ENCODE data around the gene ZSCAN31.
"Not testable (repeated sequence)": the region's sequence is repeated elsewhere in the genome, so short reads cannot be mapped to it uniquely, and the experiment has no call there.

Gene ZSCAN31

GRCh38 chr6:28335564-28336283 lies at the start of gene ZSCAN31:
ZSCAN31 (minus strand) TSS chr6:28336148; CDS start chr6:28329683, 6,465 bp downstream.
- DNase-seq (ENCODE audit: low read depth in 2 of 2), result peak; percentile 57 to 61

DNA sequence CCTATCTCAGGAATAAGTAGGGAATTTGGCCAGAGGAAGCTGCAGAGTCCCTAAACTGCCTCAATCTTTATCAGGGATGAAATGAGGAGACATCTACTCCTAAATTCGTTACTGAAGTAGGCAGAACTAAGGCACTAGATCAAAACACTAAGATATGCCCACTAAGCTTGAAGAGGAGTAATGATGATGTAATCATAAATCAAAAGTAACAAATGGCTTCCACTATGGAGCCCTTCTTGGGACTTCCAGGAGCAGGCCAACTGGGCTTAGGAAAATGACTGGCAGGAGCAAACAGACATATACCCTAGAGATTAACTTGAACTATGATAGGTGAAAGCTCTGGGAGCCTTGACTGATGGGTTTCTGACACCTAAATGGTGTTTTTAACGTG lies 48.2 kb upstream of the ZSCAN31 start:
- no peak for DNase-seq (ENCODE audit: low read depth in 2 of 2)

DNA sequence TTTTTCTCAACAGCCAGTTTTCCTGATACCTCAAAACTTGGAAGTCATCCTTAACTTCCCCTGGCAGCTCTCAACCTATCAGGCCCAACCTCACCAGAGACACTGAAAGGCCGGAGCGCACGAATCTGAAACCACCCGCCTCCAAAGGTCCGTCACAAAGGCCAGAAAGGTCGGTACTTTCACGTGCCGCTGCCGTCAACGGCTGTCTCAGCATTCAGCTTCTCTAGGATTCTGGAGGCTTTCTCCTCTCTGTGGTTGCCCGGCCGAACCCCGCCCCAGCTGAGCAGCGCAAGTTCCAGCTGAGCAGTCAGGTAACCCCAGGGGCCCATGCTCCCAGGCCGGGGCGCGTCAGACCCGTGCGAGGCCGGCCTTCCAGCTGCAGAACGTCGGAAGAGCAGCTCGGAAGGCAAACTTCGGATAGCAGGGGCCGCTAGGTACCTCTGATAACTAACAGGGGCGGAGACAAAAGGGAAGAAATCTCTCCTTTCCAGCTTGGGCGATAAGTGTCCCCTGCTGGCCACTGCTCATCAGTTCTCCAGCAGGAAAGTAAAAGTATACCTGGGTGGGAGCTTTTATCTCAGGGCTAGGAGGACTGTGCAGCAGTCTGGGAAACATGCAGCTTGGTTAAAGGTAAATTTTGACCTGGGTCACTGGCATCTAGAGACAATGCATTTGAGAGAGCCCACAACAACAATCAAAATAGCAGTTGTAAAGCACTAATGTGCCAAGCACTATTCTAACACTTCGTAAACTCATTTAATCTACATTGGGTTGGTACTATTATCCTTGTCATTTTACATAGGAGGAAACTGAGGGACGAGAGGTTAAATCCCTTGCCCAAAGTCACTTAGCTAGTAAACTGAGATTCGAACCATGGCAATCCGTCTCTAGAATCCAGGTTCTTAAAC lies 47.5 kb upstream of the ZSCAN31 start:
- DNase-seq (ENCODE audit: low read depth in 2 of 2), result peak in 1 of 2 donors; percentile 19

DNA sequence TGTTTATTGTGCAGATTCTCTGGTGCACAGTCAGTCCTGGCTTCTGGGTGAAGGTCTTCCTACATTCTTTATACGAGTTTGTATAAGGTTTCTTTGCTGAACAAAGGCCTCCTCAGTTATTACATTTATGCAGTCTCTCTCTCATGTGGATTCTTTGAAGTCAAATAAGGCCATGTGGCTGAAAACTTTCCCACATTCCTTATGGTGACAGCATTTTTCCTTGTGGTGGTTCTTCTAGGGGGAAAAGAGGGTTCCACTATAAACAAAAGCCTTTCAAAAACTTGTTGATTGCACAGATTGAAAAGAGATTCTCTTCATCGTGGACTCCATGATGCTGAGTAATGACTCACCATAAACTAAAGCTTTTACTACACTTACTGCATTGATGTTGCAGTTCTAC lies 44.4 kb upstream of the ZSCAN31 start:
- DNase-seq (ENCODE audit: low read depth in 2 of 2), result no peak

- no peak for DNase-seq (ENCODE audit: low read depth in 2 of 2)
Measured at GRCh38 chr6:28378644-28379043, 42.7 kb upstream of the ZSCAN31 start.

DNA sequence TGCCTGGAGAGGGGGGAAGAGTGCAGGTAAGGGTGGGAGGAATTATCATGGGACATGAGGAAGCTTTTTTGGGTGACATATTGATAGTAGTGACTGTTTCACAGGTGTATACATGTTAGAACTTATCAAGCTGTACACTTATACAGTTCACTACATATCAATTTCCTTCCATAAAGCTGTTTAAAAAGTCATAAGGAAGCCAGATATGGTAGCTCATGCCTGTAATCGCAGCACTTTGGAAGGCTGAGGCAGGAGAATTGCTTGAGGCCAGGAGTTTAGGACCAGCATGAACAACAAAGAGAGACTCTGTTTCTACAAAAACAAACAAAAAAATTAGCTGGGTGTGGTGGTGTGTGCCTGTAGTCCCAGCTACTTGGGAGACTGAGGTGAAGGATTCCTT lies 41.9 kb upstream of the ZSCAN31 start:
- no peak for DNase-seq (ENCODE audit: low read depth in 2 of 2)

DNA sequence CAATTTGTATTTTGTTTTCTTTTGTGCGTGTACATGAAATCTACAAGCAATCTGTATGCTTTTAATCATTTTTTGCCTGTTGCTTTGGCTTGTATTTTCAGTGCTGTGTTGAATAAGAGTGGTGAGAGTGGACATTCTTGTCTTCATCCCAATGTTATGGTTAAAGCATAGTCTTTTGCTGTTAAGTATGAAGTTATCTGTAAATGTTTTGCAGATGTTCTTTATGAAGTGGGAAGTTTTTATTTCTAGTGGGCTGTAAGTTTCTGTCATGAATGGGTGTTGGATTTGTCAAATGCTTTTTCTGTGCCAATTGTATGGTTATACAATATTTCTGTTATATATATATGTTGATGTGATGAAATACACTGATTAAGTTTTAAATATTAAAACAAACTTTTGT lies 38.0 kb upstream of the ZSCAN31 start:
- no peak for DNase-seq (ENCODE audit: low read depth in 2 of 2)

GRCh38 chr6:28371706-28372451 lies 35.9 kb upstream of the ZSCAN31 start:
- DNase-seq (ENCODE audit: low read depth in 2 of 2), result no peak

DNA sequence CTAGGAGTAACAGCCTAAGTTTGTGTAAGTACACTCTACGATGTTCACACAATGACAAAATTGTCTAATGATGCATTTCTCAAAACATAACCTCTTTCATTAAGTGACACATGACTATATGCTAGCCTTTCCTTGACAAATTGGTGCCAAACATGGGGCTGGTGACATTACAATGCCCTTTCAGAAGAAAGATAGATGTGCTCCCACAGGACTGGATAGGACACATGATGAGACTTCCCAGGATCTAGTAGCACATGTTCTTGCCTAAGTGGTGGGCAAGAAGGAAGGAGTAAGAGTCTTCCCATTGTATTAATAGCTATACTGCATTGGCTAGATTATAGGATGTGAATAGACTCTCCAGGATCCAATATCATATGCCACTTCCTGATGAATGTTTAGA lies 35.3 kb upstream of the ZSCAN31 start:
- no peak for DNase-seq (ENCODE audit: low read depth in 2 of 2)

GRCh38 chr6:28370440-28370839 lies 34.5 kb upstream of the ZSCAN31 start:
- no peak for DNase-seq (ENCODE audit: low read depth in 2 of 2)

DNA sequence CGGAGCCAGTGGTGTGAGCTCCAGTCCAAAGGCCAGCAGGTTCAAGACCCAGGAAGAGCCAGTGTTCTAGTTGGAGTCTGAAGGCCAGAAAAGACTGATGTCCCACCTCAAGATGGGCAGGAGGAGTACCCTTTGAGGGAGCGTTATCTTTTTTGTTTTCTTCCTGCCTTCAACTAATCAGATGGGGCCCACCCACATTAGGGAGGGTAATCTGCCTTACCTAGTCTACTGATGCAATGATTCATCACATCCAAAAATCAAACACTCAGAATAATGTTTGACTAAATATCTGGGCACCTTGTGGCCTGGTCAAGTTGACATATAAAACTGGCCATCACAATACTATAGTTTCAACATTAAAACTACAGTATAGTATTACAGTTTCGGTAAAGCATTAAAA lies 33.5 kb upstream of the ZSCAN31 start:
- DNase-seq (ENCODE audit: low read depth in 2 of 2), result no peak

DNA sequence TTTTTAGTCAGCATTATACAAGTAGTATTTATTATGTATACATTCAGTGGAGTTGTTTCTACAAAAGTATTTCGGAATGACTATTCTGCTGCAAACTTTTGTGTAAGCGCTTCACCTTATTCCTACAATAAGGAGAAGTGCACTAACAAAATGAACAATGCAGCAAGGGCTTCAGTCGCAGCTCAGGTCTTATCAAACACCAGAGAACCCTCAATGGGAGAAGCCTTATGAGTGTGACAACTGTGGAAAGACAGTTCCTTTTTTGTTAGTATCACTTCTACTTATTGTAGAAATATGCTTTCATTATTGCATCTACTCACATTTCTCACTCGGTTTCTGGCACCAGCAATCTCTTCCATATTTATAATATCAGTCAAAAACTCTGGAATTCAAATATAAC lies 32.6 kb upstream of the ZSCAN31 start:
- no peak for DNase-seq (ENCODE audit: low read depth in 2 of 2)

GRCh38 chr6:28365590-28365989 lies 29.6 kb upstream of the ZSCAN31 start:
- not testable (repeated sequence) for DNase-seq (ENCODE audit: low read depth in 2 of 2)

GRCh38 chr6:28360961-28361360 lies 25.0 kb upstream of the ZSCAN31 start:
- DNase-seq (ENCODE audit: low read depth in 2 of 2), result no peak

DNA sequence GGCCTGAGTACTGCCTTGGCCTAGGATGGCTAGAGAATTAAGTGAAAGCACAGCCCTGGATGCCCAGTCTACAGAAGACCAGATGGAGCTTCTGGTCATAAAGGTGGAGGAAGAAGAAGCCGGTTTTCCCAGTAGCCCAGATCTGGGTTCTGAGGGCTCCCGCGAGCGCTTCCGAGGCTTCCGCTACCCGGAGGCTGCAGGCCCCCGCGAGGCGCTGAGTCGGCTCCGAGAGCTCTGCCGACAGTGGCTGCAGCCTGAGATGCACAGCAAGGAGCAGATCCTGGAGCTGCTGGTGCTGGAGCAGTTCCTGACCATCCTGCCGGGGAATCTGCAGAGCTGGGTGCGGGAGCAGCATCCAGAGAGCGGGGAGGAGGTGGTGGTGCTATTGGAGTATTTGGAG lies 23.6 kb upstream of the ZSCAN31 start:
- not testable (repeated sequence) for DNase-seq (ENCODE audit: low read depth in 2 of 2)

- DNase-seq (ENCODE audit: low read depth in 2 of 2), result no peak
Measured at GRCh38 chr6:28357036-28357435, 21.1 kb upstream of the ZSCAN31 start.

- no peak for DNase-seq (ENCODE audit: low read depth in 2 of 2)
Measured at GRCh38 chr6:28356666-28357020, 20.7 kb upstream of the ZSCAN31 start.

- DNase-seq (ENCODE audit: low read depth in 2 of 2), result peak; percentile 17
Measured at GRCh38 chr6:28355743-28356665, 20.1 kb upstream of the ZSCAN31 start.

DNA sequence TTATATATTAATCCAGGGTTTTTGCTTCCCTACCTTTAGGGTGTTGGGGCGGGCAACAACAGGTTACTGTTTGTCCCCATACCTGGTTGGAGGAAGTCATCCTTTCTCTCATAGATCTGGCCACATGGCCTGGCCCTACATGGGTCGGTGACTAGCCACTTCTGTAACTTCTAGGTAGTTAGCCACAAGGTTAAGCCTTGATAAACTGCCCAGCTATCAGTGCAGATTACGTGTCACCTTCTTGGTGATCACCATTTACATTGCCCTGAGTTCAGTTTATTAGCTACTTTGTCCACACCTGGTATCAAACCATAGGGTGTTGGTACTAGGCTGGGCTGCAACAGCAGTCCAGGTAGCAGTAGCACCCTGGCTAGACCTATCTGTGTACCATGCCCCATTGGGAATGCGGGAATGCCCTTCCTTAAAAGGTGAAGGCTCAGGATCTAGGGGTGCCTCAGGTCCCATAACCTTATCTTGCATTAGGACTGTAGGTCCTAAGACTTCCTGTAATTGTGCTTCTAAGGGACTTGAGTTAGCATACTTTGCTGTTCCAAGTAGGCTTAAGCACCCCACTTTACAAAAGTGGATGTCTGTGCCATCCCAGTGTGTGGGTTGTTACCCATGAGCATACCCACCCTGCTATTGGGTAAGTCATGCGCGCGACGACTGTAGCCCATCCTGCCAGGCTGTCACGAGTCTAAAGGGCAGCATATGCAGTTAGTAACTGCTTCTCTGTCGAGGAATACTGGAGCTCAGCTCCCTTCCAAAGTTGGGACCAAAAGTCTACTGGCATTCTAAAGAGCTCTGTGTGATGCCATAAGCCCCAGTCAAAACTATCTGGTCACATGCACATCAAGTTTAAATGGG lies 19.0 kb upstream of the ZSCAN31 start:
- no peak for DNase-seq (ENCODE audit: low read depth in 2 of 2)

DNA sequence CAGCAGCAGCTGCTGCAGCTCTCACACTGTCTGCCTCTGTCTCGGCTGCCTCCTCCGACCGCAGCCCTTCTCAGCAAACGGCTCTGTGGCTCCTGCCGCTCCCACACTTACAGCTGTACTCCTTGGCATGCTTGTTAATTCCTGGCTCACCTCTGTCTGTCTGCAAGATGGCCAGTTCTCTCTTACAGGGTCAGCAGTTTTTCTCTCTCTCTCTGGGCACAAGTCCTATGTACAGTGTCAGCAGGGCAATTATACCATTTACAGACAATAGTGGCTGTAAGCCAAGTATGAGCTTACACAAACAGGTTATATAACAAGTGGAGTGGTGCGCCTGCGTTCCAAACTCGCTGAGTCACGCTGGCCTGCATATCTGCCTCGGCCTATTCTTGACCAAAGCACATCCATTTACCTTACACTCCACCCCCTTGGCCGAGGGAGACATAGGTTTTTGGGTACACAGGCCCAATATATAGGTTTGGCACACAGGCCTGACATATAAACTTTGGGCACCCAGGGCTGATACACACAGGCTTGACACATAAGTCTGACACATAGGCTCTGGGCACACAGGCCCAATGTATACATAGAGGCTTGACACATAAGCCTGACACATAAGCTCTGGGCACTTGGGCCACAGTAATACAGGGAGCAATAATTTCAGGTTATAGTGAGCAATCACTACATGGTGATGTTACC lies 18.2 kb upstream of the ZSCAN31 start:
- no peak for DNase-seq (ENCODE audit: low read depth in 2 of 2)
